ENCODE results near the gene SMIM38. TPM values are rescaled to one million over a fixed set of nuclear protein-coding genes. Genes with fewer than 3 reads are reported as not detected.

SMIM38 gene
- total RNA-seq, 1 experiment from 2014 or later, result 0.54 TPM

- peaks cover 0 to 5% of the 10 kb centered on the region in 2 experiments; a peak in 1 of 4 replicates for H3K4me1 ChIP-seq (ENCODE audit: control insufficient read depth in 1 of 2, insufficient read depth in 2 of 2, low read length in 2 of 2)
- DNase-seq (ENCODE audit: low read depth, low spot score), result no peak
- no TSS peak for BruUV-seq (replicated peaks)
Observed at GRCh38 chr11:69193629-69194028, 37.9 kb downstream of the SMIM38 start.

More at GRCh38 chr11:69193629-69194028, 37.9 kb downstream of the SMIM38 start:
- H4K20me1 ChIP-seq (ENCODE audit: insufficient read depth), result no peaks in the 10 kb centered on the region
- ChIA-PET POLR2A (no interaction called here), CTCF (no interaction called here), RAD21 (ENCODE audit: low non-redundant PET in 1 of 2, low total read pairs in 2 of 2, uncharacterized antibody in 2 of 2, unreplicated experiment in 2 of 2) (no interaction called here)
- H3K4me2 ChIP-seq (ENCODE audit: low read length), result no peak overlapping the region
- no peaks in the 10 kb centered on the region for H3K9me3 ChIP-seq (ENCODE audit: control insufficient read depth in 1 of 2, insufficient read depth in 1 of 2, low read depth in 1 of 2, low read length in 2 of 2)
- H3K27me3 ChIP-seq (ENCODE audit: insufficient read depth, low read length), result no peaks in the 10 kb centered on the region
- TF ChIP-seq FOSL1 (IDR thresholded peaks at IDR 0.05; ENCODE audit: low read depth), result no peak
- TF ChIP-seq ELF1 (IDR thresholded peaks at IDR 0.05; ENCODE audit: borderline replicate concordance, low read depth), result no peak
- no peak for TF ChIP-seq EZH2phosphoT487 (IDR thresholded peaks at IDR 0.05; ENCODE audit: borderline replicate concordance)
- TF ChIP-seq TCF7L2 (IDR thresholded peaks at IDR 0.05; ENCODE audit: borderline replicate concordance, extremely low read depth, insufficient read depth, insufficient read length), result no peak
- no peak for TF ChIP-seq REST (IDR thresholded peaks at IDR 0.05; ENCODE audit: low read depth)
- intact Hi-C loops (cut with micrococcal nuclease), result no loop called here
- no peak overlapping the region for H2AFZ ChIP-seq (ENCODE audit: low read depth, low read length, poor library complexity, severe bottlenecking)
- no peak overlapping the region for H3K4me3 ChIP-seq (replicated peaks in 1 of 2; ENCODE audit: low read depth in 1 of 2, low read length in 2 of 2)
- no peaks in the 10 kb centered on the region for H3K79me2 ChIP-seq (ENCODE audit: insufficient read depth, low read length)
- no peaks in the 10 kb centered on the region for H3K36me3 ChIP-seq (ENCODE audit: control insufficient read depth in 1 of 2, insufficient read depth in 2 of 2, low read length in 2 of 2)
- no peak overlapping the region for H3K27ac ChIP-seq (ENCODE audit: low read depth, low read length)
- H3K9ac ChIP-seq (ENCODE audit: low read length), result no peak overlapping the region
- no peaks in the 10 kb centered on the region for H3K9me2 ChIP-seq (ENCODE audit: insufficient read depth)
- no peak for ATAC-seq
